Testis (tissue), 3 donors: Measurements from ENCODE around the gene GTF3C5. TPM values are rescaled to one million over a fixed set of nuclear protein-coding genes. Genes with fewer than 3 reads are reported as not detected.

Experiments used
- DNase-seq: peaks from one replicate; pipeline ENCODE4 v3.0.0-alpha.2; 2019
- H3K27ac ChIP-seq, 2 donors: fragments of 200-600 bp; sonication (generic); one replicate each; pipeline ENCODE4 v1.5.1; 2019
- H3K27me3 ChIP-seq: fragments of 200-600 bp; sonication (generic); one replicate; pipeline ENCODE4 v1.5.1; 2019
- H3K36me3 ChIP-seq: fragments of 200-600 bp; sonication (generic); one replicate; pipeline ENCODE4 v1.5.1; 2017; ENCODE audit warnings: low read depth; ENCODE audit errors: missing control alignments
- H3K4me1 ChIP-seq: fragments of 200-600 bp; sonication (generic); one replicate; pipeline ENCODE4 v1.5.1; 2019
- H3K4me3 ChIP-seq, 2 donors: fragments of 200-600 bp; sonication (generic); one replicate each; pipeline ENCODE4 v1.5.1; 2017 to 2019
- H3K9me3 ChIP-seq: fragments of 200-600 bp; sonication (generic); one replicate; pipeline ENCODE4 v1.5.1; 2017
- POLR2A ChIP-seq: fragments of 450-650 bp; IDR thresholded peaks from one replicate; pipeline ENCODE4 v1.6.1; 2017; ENCODE audit warnings: antibody characterized with exemption, mild to moderate bottlenecking, moderate library complexity
- WGBS, 2 donors: methylation state at CpG; one replicate each; pipeline ENCODE4 v1.1.5; 2018; 5-methylcytosine and 5-hydroxymethylcytosine counted together
- intact Hi-C: fragments of 100-400 bp; cut with DNase I; formaldehyde crosslinking; loops from one replicate; pipeline ENCODE4 v1.15.1; 2023; ENCODE audit warnings: low total_unique reads
- polyA plus RNA-seq: library from polyadenylated mRNA; stranded (reverse); fragments of 350-450 nt; fragmentation: Illumina TruSeq; extraction: RNeasy Lipid Tissue Mini Kit (QIAGEN cat#74804); gene quantifications from one replicate; pipeline ENCODE4 v1.2.3, GENCODE V29; 2014; ENCODE audit warnings: low read depth, low replicate concordance; ENCODE audit not compliant: insufficient read depth
- total RNA-seq, 2 donors: library from RNA; depleted of rRNA; stranded (reverse); fragments of >200 nt; gene quantifications; one replicate each; pipeline ENCODE4 v1.2.3, GENCODE V29; 2016
- TF ChIP-seq, protein P1 (sequence below), 3 experiments: fragments of 450-650 bp in 2 of 3; fragments of 200-600 bp in 1 of 3; sonication (generic) in 1 of 3; IDR thresholded peaks; one replicate each; pipeline ENCODE4 v1.5.1; 2016 to 2019; ENCODE audit warnings: antibody characterized with exemption in 3 of 3, mild to moderate bottlenecking in 2 of 3, moderate library complexity in 1 of 3

The GTF3C5 gene
- total and polyA plus RNA-seq, 3 donors from 2014 or later, result 66.9 to 117 (median 109) TPM

GRCh38 chr9:133002147-133003070, 28.4 kb upstream of the GTF3C5 start:
- no peaks in the 10 kb centered on the region for H3K36me3 ChIP-seq
- H3K9me3 ChIP-seq, result no peaks in the 10 kb centered on the region
- intact Hi-C loops, result no loop called here
- H3K4me1 ChIP-seq, result no peaks in the 10 kb centered on the region
- H3K4me3 ChIP-seq, result no peak overlapping the region
- no peaks in the 10 kb centered on the region for H3K27me3 ChIP-seq
- WGBS, 2 donors, result 59 to 64% methylated on average over 9 to 13 of the region's 13 CpGs
- H3K27ac ChIP-seq, result no peak overlapping the region
- TF ChIP-seq POLR2A, result no peak
- TF ChIP-seq, protein P1, sequence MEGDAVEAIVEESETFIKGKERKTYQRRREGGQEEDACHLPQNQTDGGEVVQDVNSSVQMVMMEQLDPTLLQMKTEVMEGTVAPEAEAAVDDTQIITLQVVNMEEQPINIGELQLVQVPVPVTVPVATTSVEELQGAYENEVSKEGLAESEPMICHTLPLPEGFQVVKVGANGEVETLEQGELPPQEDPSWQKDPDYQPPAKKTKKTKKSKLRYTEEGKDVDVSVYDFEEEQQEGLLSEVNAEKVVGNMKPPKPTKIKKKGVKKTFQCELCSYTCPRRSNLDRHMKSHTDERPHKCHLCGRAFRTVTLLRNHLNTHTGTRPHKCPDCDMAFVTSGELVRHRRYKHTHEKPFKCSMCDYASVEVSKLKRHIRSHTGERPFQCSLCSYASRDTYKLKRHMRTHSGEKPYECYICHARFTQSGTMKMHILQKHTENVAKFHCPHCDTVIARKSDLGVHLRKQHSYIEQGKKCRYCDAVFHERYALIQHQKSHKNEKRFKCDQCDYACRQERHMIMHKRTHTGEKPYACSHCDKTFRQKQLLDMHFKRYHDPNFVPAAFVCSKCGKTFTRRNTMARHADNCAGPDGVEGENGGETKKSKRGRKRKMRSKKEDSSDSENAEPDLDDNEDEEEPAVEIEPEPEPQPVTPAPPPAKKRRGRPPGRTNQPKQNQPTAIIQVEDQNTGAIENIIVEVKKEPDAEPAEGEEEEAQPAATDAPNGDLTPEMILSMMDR (IDR thresholded peaks at IDR 0.05), result no peak
- no peak for DNase-seq

GRCh38 chr9:133003071-133003461, 27.7 kb upstream of the GTF3C5 start:
- intact Hi-C loops, result no loop called here
- WGBS, 2 donors, result 62 to 69% methylated on average over 10 to 13 of the region's 13 CpGs

DNA sequence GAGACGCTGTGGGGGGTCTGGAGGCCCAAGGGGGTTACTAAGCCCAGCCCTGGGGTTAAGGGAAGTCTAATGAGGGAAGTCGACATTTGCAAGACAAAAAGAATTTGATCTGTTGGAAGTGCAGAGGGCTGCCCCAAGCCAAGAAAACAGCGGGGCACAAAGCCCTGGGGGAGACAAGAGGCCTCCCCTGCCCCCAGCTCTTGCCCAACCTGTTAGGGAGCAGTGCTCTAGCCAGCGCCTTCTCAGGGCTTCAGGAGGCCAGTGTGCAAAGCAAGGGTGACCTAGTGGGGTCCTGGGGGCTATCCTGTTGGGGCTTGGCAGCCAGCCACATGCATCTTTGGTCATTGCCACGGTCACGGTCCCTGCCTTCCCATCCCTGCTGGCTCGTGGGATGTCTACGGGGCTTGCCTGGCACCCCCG, 27.1 kb upstream of the GTF3C5 start:
- Histone ChIP-seq H3K9me3 (no peaks in the 10 kb centered on the region), H3K36me3 (no peaks in the 10 kb centered on the region), H3K4me1 (no peaks in the 10 kb centered on the region), H3K27ac (no peak overlapping the region), H3K27me3 (no peaks in the 10 kb centered on the region), H3K4me3 (no peak overlapping the region)
- no peak for DNase-seq
- TF ChIP-seq POLR2A, result no peak
- TF ChIP-seq, protein P1 (IDR thresholded peaks at IDR 0.05), result no peak
- intact Hi-C loops, result no loop called here
- WGBS, 2 donors, result 68 to 79% methylated on average over 9 of the region's 9 CpGs

More at GRCh38 chr9:133003071-133003461, 27.7 kb upstream of the GTF3C5 start:
- DNase-seq, result no peak
- no peak for TF ChIP-seq POLR2A
- TF ChIP-seq, protein P1 (IDR thresholded peaks at IDR 0.05), result no peak
- Histone ChIP-seq H3K4me1 (no peaks in the 10 kb centered on the region), H3K36me3 (no peaks in the 10 kb centered on the region), H3K9me3 (no peaks in the 10 kb centered on the region), H3K27me3 (no peaks in the 10 kb centered on the region), H3K27ac (no peak overlapping the region), H3K4me3 (no peak overlapping the region)

- Histone ChIP-seq H3K4me3 (no peak overlapping the region), H3K27me3 (no peaks in the 10 kb centered on the region), H3K36me3 (no peaks in the 10 kb centered on the region), H3K9me3 (no peaks in the 10 kb centered on the region), H3K27ac (no peak overlapping the region), H3K4me1 (no peaks in the 10 kb centered on the region)
- WGBS, 2 donors, result 59 to 72% methylated on average over 8 to 9 of the region's 9 CpGs
- no peak for DNase-seq
- no peak for TF ChIP-seq POLR2A
- TF ChIP-seq, protein P1 (IDR thresholded peaks at IDR 0.05), result no peak
- intact Hi-C loops, result no loop called here
Observed at GRCh38 chr9:133004091-133004998, 26.5 kb upstream of the GTF3C5 start.
